22Rv1 (cell line): ENCODE results near the gene TNNI3K.
A peak's percentile ranks its signal among the peaks of the same experiment; 100 is the strongest.

Source experiments
- H3K27ac ChIP-seq: fragments of 450-650 bp; 2 replicates; pipeline ENCODE4 v1.5.1; 2017
- ZFX ChIP-seq: fragments of 450-650 bp; IDR thresholded peaks from 2 replicates; pipeline ENCODE4 v1.6.1; 2017; ENCODE audit warnings: antibody characterized with exemption, borderline replicate concordance
- TF ChIP-seq, protein P1 (sequence below): fragments of 450-650 bp; IDR thresholded peaks from 2 replicates; pipeline ENCODE4 v1.5.1; 2017; ENCODE audit warnings: mild to moderate bottlenecking

TNNI3K gene

GRCh38 chr1:74235153-74235552 lies at the start of gene TNNI3K:
TSS of gene TNNI3K (plus strand) at chr1:74235387. CDS start at chr1:74235452, 65 bp downstream.
- no peak for TF ChIP-seq ZFX
- TF ChIP-seq, protein P1, sequence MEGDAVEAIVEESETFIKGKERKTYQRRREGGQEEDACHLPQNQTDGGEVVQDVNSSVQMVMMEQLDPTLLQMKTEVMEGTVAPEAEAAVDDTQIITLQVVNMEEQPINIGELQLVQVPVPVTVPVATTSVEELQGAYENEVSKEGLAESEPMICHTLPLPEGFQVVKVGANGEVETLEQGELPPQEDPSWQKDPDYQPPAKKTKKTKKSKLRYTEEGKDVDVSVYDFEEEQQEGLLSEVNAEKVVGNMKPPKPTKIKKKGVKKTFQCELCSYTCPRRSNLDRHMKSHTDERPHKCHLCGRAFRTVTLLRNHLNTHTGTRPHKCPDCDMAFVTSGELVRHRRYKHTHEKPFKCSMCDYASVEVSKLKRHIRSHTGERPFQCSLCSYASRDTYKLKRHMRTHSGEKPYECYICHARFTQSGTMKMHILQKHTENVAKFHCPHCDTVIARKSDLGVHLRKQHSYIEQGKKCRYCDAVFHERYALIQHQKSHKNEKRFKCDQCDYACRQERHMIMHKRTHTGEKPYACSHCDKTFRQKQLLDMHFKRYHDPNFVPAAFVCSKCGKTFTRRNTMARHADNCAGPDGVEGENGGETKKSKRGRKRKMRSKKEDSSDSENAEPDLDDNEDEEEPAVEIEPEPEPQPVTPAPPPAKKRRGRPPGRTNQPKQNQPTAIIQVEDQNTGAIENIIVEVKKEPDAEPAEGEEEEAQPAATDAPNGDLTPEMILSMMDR = no peak
- no peak within 1 kb of the TSS for H3K27ac ChIP-seq

- no peak overlapping the region for H3K27ac ChIP-seq
- TF ChIP-seq ZFX = no peak
Measured at GRCh38 chr1:74193908-74194307, 41.3 kb upstream of the TNNI3K start.

GRCh38 chr1:74195339-74195738 lies 39.8 kb upstream of the TNNI3K start:
- TF ChIP-seq, protein P1 = no peak
- TF ChIP-seq ZFX = no peak
- no peak overlapping the region for H3K27ac ChIP-seq

DNA sequence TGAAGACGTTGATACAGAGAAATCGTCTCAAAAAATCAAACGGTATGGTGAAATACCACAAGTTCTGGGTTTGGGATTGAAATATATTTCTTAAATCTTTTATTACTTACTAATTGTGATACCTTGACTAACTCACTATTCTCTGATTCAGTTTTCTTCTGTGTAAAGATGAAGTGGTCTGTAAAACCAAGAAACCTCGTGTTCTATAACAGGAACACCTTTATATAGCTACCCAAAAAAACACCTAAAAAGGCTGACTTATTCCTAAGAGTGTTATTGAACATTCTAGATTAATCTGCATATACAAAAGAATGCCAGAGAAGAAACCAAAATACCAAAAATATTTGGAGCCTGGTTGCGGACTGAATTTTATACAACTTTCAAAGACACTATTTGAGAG lies 37.9 kb upstream of the TNNI3K start:
- TF ChIP-seq, protein P1 = no peak
- no peak for TF ChIP-seq ZFX
- H3K27ac ChIP-seq = peak overlapping the region; percentile 78

- TF ChIP-seq, protein P1 = no peak
- no peak for TF ChIP-seq ZFX
Measured at GRCh38 chr1:74197657-74198552, 37.3 kb upstream of the TNNI3K start, which contains the start of the genes FPGT and LRRIQ3. TSS of gene FPGT (plus strand) at chr1:74198242. CDS start at chr1:74198279, 37 bp downstream. TSS of gene LRRIQ3 (minus strand) at chr1:74198176. CDS start at chr1:74183684, 14,492 bp downstream.

GRCh38 chr1:74199504-74199903 lies 35.7 kb upstream of the TNNI3K start:
- TF ChIP-seq, protein P1 = no peak
- no peak for TF ChIP-seq ZFX
- H3K27ac ChIP-seq = no peak overlapping the region

More at GRCh38 chr1:74197657-74198552, 37.3 kb upstream of the TNNI3K start, which contains the start of the genes FPGT and LRRIQ3:
- peak within 1 kb of the TSS; percentile 78 for H3K27ac ChIP-seq

DNA sequence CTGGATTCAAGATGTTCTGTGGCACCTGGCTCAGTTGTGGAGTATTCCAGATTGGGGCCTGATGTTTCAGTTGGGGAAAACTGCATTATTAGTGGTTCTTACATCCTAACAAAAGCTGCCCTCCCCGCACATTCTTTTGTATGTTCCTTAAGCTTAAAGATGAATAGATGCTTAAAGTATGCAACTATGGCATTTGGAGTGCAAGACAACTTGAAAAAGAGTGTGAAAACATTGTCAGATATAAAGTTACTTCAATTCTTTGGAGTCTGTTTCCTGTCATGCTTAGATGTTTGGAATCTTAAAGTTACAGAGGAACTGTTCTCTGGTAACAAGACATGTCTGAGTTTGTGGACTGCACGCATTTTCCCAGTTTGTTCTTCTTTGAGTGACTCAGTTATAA lies 29.9 kb upstream of the TNNI3K start:
- no peak overlapping the region for H3K27ac ChIP-seq
- TF ChIP-seq, protein P1 = no peak
- no peak for TF ChIP-seq ZFX
